ENCODE results near the gene PIK3AP1. TPM values are rescaled to one million over a fixed set of nuclear protein-coding genes. Genes with fewer than 3 reads are reported as not detected.

Gene PIK3AP1
- total RNA-seq, 1 donor from 2014 or later: 5.9 TPM

Other genes starting within 250 kb of the PIK3AP1 start
- not detected for gene TLL2, start 206.6 kb downstream of the PIK3AP1 start, total RNA-seq
- 30.4 TPM for gene TM9SF3, start 133.5 kb downstream of the PIK3AP1 start, total RNA-seq
- 7.5 TPM for gene LCOR, start 111.8 kb upstream of the PIK3AP1 start, total RNA-seq